Choroid plexus epithelial cell (primary cell): ENCODE data around the gene ROCK2.

Experiments
- DNase-seq: peaks from one replicate; pipeline ENCODE4 v3.0.0-alpha.2; 2010; ENCODE audit warnings: low read depth
- H3K4me3 ChIP-seq: 2 replicates; pipeline ENCODE4 v1.5.1; 2011; ENCODE audit warnings: low read depth, mild to moderate bottlenecking, control low read depth, low read length, moderate library complexity
- TF ChIP-seq, protein P1 (sequence below): conservative IDR thresholded peaks from 2 replicates; pipeline ENCODE4 v1.5.1; 2011; ENCODE audit warnings: low read depth, mild to moderate bottlenecking, control low read depth, inconsistent platforms, low read length, moderate library complexity

ROCK2 gene

DNA sequence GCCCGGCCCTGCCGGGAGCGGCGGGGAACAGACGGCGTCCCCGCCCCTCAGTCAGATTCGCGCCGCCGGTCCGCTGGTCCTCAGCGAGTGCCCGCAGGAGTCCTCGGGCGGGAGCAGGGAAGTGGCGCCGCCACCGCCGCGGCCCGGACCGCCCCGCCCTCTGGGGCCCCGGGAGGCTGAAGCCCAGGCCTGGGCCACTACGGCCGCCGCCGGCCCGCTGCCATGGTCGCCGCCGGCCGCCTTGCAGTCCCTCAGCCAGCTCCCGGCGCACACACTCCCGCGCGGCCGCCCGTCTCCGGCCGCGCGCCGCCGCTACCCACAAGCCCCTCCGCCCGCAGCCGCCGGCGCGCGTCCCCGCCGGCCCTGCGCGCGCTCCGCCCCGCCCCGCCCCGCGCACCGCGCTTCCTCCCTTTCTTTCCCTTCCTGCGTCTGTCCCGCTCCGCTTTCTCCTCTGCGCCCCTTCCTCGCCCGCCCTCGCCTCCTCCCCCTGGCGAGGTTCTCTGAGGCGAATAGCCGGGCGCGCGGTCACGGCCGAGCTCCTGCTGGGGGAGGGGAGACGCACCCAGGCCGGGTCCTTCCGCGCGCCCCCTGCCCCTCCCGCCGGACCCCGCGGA, at the start of gene ROCK2:
Gene ROCK2 (minus strand): TSS at position 295 of the 614 bp plus-strand sequence. CDS start 500 bp downstream, outside the sequence.
- peak; percentile 82 for DNase-seq
- TF ChIP-seq, protein P1, sequence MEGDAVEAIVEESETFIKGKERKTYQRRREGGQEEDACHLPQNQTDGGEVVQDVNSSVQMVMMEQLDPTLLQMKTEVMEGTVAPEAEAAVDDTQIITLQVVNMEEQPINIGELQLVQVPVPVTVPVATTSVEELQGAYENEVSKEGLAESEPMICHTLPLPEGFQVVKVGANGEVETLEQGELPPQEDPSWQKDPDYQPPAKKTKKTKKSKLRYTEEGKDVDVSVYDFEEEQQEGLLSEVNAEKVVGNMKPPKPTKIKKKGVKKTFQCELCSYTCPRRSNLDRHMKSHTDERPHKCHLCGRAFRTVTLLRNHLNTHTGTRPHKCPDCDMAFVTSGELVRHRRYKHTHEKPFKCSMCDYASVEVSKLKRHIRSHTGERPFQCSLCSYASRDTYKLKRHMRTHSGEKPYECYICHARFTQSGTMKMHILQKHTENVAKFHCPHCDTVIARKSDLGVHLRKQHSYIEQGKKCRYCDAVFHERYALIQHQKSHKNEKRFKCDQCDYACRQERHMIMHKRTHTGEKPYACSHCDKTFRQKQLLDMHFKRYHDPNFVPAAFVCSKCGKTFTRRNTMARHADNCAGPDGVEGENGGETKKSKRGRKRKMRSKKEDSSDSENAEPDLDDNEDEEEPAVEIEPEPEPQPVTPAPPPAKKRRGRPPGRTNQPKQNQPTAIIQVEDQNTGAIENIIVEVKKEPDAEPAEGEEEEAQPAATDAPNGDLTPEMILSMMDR = no peak
- peak within 1 kb of the TSS; percentile 84 for H3K4me3 ChIP-seq

DNA sequence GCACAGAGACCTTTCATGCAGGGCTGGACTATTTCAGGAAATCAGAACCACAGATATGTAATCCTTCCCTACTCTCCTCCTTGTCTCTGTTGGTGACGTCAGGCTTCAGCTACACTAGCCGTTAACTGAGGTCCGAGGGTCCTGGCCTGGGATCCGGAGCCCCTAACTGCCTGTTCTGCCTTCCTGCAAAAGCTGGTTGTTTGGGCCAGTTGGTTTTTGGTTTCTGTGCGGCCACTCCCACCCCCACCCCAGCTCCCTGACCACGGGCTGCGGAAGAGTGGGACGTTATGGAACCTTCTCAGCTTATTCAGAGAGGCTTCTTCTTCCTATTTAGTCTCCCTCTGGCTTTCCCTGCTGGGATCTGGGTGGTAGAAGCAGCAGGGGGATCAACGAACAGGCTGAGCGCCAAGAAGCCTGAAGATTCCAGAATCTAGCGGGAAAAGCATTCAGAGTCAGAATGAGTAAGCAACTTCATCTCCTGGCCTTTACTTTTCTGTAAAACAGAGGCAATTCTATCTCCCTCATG, 49.3 kb upstream of the ROCK2 start:
- peak overlapping the region; percentile 38 for H3K4me3 ChIP-seq

DNA sequence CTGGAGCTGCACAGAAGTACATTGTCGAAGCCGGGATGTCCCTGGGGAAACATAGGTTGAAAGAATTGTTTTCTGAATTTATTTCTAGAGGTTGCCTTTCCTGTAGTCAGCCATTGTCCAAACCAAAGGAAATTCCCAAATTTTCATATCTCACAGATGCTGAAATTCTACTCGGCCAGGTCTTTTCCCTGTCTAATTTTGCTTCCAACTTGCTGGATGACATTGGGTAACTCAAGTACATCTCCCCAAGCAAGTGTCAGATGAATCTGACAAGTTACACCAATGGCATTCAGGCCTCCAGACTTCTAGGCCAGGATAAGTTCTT, 47.5 kb upstream of the ROCK2 start:
- no peak overlapping the region for H3K4me3 ChIP-seq
- TF ChIP-seq, protein P1 = no peak
- peak; percentile 25 for DNase-seq

More for the DNA sequence above, 49.3 kb upstream of the ROCK2 start:
- TF ChIP-seq, protein P1 = no peak
- DNase-seq = peak; percentile 59

DNA sequence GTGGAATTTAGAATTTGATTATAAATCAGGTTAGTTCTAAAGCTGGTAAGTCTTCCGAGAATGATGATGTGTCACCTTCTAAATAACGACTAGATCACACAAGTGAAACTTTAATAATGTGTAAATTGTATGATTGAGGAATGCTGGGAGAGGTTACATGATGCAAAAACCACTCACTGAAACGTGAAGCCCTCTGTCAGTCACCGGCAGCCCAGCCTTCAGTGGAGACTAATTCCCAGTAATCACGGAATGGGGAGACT, 45.9 kb upstream of the ROCK2 start:
- H3K4me3 ChIP-seq = no peak overlapping the region
- no peak for DNase-seq
- TF ChIP-seq, protein P1 = no peak

DNA sequence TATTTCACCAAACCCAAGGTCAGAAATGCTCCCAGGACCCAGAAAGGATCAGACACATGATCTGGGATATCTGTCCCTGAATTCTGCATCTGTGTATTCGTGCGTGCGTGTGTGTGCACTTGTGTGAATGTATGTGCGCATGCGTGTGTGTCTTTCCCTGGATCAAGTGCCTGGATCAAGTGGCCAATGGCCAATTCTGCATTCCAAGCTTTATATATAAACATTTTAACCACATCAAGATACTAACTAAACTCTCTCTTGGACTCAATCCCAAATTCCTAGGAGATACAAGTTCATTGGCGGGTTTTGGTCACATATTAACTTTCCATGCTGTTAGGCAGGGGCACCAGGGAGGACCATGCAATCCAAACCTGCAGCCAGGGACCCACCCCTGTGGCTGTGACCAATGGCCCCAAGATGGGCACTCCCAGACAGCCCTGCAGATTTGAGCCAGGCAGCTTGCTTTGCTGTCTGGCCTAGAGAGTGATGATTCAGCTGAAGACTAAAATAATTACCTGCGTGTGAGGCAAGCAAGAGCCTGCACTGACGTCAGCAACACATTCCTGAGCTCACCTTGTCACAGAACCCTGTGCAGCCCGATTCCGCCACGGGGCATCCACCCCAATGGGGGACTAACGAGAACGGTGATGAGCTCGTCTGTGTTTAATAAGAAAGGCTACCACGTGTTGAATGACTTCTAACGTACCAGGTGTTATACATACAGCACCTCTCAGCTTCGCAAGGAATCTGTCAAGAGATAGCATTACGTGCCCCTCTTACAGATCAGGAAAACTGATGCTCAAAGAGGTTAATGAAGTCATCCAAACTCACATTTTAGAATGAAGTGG, 45.3 kb upstream of the ROCK2 start:
- peak; percentile 96 for DNase-seq
- TF ChIP-seq, protein P1 = no peak
- H3K4me3 ChIP-seq = no peak overlapping the region

DNA sequence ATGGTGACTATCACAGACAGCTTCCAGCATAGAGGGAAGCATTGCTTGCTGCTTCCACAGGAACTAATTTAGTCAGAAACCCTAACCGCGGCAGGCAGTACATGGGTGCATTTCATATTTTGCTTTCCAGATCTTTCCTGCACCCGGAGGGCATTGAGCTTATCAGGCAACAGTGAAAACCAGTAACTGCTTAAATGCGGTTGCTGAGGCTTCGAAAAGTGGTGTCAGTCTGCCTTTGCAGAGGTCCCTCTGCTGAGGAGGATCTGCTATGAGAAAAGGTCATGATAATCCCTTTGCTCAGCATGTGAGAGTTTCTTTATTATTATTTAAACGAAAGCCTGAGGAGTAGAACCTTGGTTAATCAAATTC, 44.6 kb upstream of the ROCK2 start:
- TF ChIP-seq, protein P1 = no peak
- no peak for DNase-seq
- no peak overlapping the region for H3K4me3 ChIP-seq
